Sigmoid colon (tissue), 7 donors: ENCODE data around the gene TM4SF18. TPM values are rescaled to one million over a fixed set of nuclear protein-coding genes. Genes with fewer than 3 reads are reported as not detected.
A peak's percentile ranks its signal among the peaks of the same experiment; 100 is the strongest.

ENCODE experiments used
- DNase-seq: peaks from one replicate; pipeline ENCODE4 v3.0.0-alpha.2; 2019
- H3K27ac ChIP-seq, 4 donors: fragments of 200-600 bp; sonication (generic); one replicate each; pipeline ENCODE4 v1.5.1; 2016 to 2019; ENCODE audit warnings: mild to moderate bottlenecking in 1 of 4
- H3K27me3 ChIP-seq, 3 donors: fragments of 200-600 bp; sonication (generic); one replicate each; pipeline ENCODE4 v1.5.1; 2019; ENCODE audit warnings: mild to moderate bottlenecking in 1 of 3
- H3K36me3 ChIP-seq, 4 donors: fragments of 200-600 bp; sonication (generic); one replicate each; pipeline ENCODE4 v1.5.1; 2016 to 2019
- H3K4me1 ChIP-seq, 4 donors: fragments of 200-600 bp; sonication (generic); one replicate each; pipeline ENCODE4 v1.5.1; 2017 to 2019
- H3K4me3 ChIP-seq, 4 donors: fragments of 200-600 bp; sonication (generic); one replicate each; pipeline ENCODE4 v1.5.1; 2017 to 2019; ENCODE audit warnings: mild to moderate bottlenecking in 2 of 4, moderate library complexity in 1 of 4
- H3K9me3 ChIP-seq, 4 donors: fragments of 200-600 bp in 3 of 4; sonication (generic) in 3 of 4; one replicate each; pipeline versions ENCODE4 v1.5.1 to v1.6.1; 2013 to 2019
- CTCF ChIP-seq, 4 experiments: fragments of 450-650 bp in 3 of 4; fragments of 200-600 bp in 1 of 4; IDR thresholded peaks; one replicate each; pipeline ENCODE4 v1.5.1; 2016 to 2019; ENCODE audit warnings: antibody characterized with exemption in 4 of 4, mild to moderate bottlenecking in 3 of 4, moderate library complexity in 2 of 4
- EP300 ChIP-seq, 4 donors: sonication (generic); formaldehyde crosslinking; IDR thresholded peaks; one replicate each; pipeline ENCODE4 v1.6.1; 2017; ENCODE audit warnings: antibody characterized with exemption in 4 of 4
- POLR2A ChIP-seq, 2 donors: fragments of 450-650 bp; IDR thresholded peaks; one replicate each; pipeline ENCODE4 v1.6.1; 2016; ENCODE audit warnings: antibody characterized with exemption in 2 of 2, mild to moderate bottlenecking in 2 of 2, moderate library complexity in 2 of 2
- POLR2AphosphoS5 ChIP-seq, 4 donors: sonication (generic); formaldehyde crosslinking; IDR thresholded peaks; one replicate each; pipeline ENCODE4 v1.6.1; 2017; ENCODE audit warnings: antibody characterized with exemption in 4 of 4
- WGBS, 2 donors: extraction: QIAGEN DNeasy Blood & Tissue Kit; methylation state at CpG; one replicate each; pipeline ENCODE4 v1.1.7; 2013; 5-methylcytosine and 5-hydroxymethylcytosine counted together
- intact Hi-C: fragments of 100-400 bp; cut with DNase I; formaldehyde crosslinking; loops from one replicate; pipeline ENCODE4 v1.15.1; 2023
- polyA plus RNA-seq, 3 donors: library from polyadenylated mRNA; stranded (reverse); fragments of 200-250 nt; gene quantifications; one replicate each; pipeline ENCODE4 v1.2.3, GENCODE V29; 2013
- total RNA-seq, 4 donors: library from RNA; depleted of rRNA; stranded (reverse); fragments of >200 nt; gene quantifications; one replicate each; pipeline ENCODE4 v1.1.0, GENCODE V29; 2016
- donor health status: healthy with polysubstance abuse.
- donor health status: Bipolar disorder and iron deficiency.
- donor health status: healthy.

Gene TM4SF18
- total and polyA plus RNA-seq, 7 donors: 0.46 to 11.6 (median 2.3) TPM

GRCh38 chr3:149374793-149375500, 41.5 kb upstream of the TM4SF18 start:
- no peak for TF ChIP-seq POLR2A (IDR thresholded peaks at IDR 0.05)
- TF ChIP-seq POLR2AphosphoS5 (IDR thresholded peaks at IDR 0.05): no peak
- no peak for TF ChIP-seq EP300 (IDR thresholded peaks at IDR 0.05)
- TF ChIP-seq CTCF (IDR thresholded peaks at IDR 0.05): no peak
- Histone ChIP-seq H3K4me3 (peak overlapping the region in 2 of 4 donors; percentile 6 to 12), H3K4me1 (peaks cover 0 to 18% (median 13%) of the 10 kb centered on the region in 4 donors), H3K27me3 (no peaks in the 10 kb centered on the region), H3K27ac (peak overlapping the region in 2 of 4 donors; percentile 56 to 79), H3K36me3 (no peaks in the 10 kb centered on the region), H3K9me3 (no peaks in the 10 kb centered on the region)
- WGBS, 2 donors: 85 to 89% methylated on average over 3 of the region's 3 CpGs
- DNase-seq: no peak
- intact Hi-C loops: no loop called here

GRCh38 chr3:149374391-149374790, 41.0 kb upstream of the TM4SF18 start:
- intact Hi-C loops: no loop called here
- WGBS, 2 donors: 68 to 81% methylated on average over 1 of the region's 1 CpG
- Histone ChIP-seq H3K9me3 (no peaks in the 10 kb centered on the region), H3K36me3 (no peaks in the 10 kb centered on the region), H3K4me1 (peaks cover 0 to 24% (median 16%) of the 10 kb centered on the region in 4 donors), H3K4me3 (no peak overlapping the region), H3K27ac (peak overlapping the region in 1 of 4 donors; percentile 79), H3K27me3 (no peaks in the 10 kb centered on the region)
- no peak for TF ChIP-seq POLR2A (IDR thresholded peaks at IDR 0.05)
- DNase-seq: no peak

- TF ChIP-seq CTCF (IDR thresholded peaks at IDR 0.05): no peak
- TF ChIP-seq EP300 (IDR thresholded peaks at IDR 0.05): no peak
- TF ChIP-seq POLR2AphosphoS5 (IDR thresholded peaks at IDR 0.05): no peak
- TF ChIP-seq POLR2A (IDR thresholded peaks at IDR 0.05): no peak
- peak overlapping the region in 1 of 4 donors; percentile 48 for H3K27ac ChIP-seq
- intact Hi-C loops: no loop called here
- no peaks in the 10 kb centered on the region for H3K9me3 ChIP-seq
- 71 to 82% methylated on average over 2 of the region's 2 CpGs for WGBS, 2 donors
- H3K36me3 ChIP-seq: no peaks in the 10 kb centered on the region
- no peaks in the 10 kb centered on the region for H3K27me3 ChIP-seq
- no peak overlapping the region for H3K4me3 ChIP-seq
- peaks cover 0 to 26% (median 17%) of the 10 kb centered on the region in 4 donors for H3K4me1 ChIP-seq
- no peak for DNase-seq
These were observed 40.0 kb upstream of the TM4SF18 start for GRCh38 chr3:149373235-149374125.

GRCh38 chr3:149371723-149372114, 38.3 kb upstream of the TM4SF18 start:
- intact Hi-C loops: no loop called here
- DNase-seq: no peak
- Histone ChIP-seq H3K27me3 (no peaks in the 10 kb centered on the region), H3K36me3 (no peaks in the 10 kb centered on the region), H3K4me3 (no peak overlapping the region), H3K4me1 (peaks cover 0 to 26% (median 17%) of the 10 kb centered on the region in 4 donors), H3K27ac (peak overlapping the region in 2 of 4 donors; percentile 48 to 49), H3K9me3 (no peaks in the 10 kb centered on the region)
- no peak for TF ChIP-seq POLR2AphosphoS5 (IDR thresholded peaks at IDR 0.05)
- no peak for TF ChIP-seq POLR2A (IDR thresholded peaks at IDR 0.05)
- WGBS, 2 donors: 81% methylated on average over 2 of the region's 2 CpGs

GRCh38 chr3:149371001-149371722, 37.7 kb upstream of the TM4SF18 start:
- WGBS, 2 donors: 17 to 37% methylated on average over 7 of the region's 7 CpGs
- intact Hi-C loops: no loop called here
- no peaks in the 10 kb centered on the region for H3K36me3 ChIP-seq

More at GRCh38 chr3:149371001-149371722, 37.7 kb upstream of the TM4SF18 start:
- peaks cover 0 to 26% (median 17%) of the 10 kb centered on the region in 4 donors for H3K4me1 ChIP-seq
- TF ChIP-seq POLR2AphosphoS5 (IDR thresholded peaks at IDR 0.05) (no peak), CTCF (IDR thresholded peaks at IDR 0.05) (no peak), EP300 (IDR thresholded peaks at IDR 0.05) (no peak), POLR2A (IDR thresholded peaks at IDR 0.05) (no peak)
- H3K9me3 ChIP-seq: no peaks in the 10 kb centered on the region
- no peak overlapping the region for H3K4me3 ChIP-seq
- no peaks in the 10 kb centered on the region for H3K27me3 ChIP-seq
- no peak for DNase-seq
- peak overlapping the region in 3 of 4 donors; percentile 39 to 49 (median 48) for H3K27ac ChIP-seq
